ENCODE measurements around the gene CCDC177.

The CCDC177 gene

DNA sequence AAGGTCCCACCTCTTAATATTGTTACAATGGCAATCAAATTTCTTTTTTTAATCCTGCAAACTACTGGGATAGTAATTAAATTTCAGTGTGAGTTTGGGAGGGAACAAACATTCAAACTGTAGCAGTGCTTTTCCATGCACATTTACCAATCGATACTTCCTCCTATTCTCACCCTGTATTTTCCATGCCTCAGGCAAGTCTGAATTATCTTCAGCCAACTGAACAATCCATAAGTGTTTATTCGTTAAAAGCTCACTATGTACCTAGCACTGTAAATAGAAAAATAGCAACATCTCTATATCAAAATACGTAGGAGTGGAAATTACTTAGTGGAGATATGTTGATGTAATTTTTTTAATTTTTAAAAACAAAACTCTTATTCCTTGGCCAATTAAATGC is 43.5 kb downstream of the CCDC177 start:
- no peak overlapping the region for H3K4me3 ChIP-seq (ENCODE audit: low read depth, low read length)
- TF ChIP-seq CTCF (IDR thresholded peaks at IDR 0.05; ENCODE audit: borderline replicate concordance, insufficient read depth, low read depth, low read length), result no peak

- H3K4me3 ChIP-seq (ENCODE audit: low read depth, low read length), result no peak overlapping the region
- no peak for TF ChIP-seq CTCF (IDR thresholded peaks at IDR 0.05; ENCODE audit: borderline replicate concordance, insufficient read depth, low read depth, low read length)
Measured at GRCh38 chr14:69530095-69530494, 44.6 kb downstream of the CCDC177 start.

DNA sequence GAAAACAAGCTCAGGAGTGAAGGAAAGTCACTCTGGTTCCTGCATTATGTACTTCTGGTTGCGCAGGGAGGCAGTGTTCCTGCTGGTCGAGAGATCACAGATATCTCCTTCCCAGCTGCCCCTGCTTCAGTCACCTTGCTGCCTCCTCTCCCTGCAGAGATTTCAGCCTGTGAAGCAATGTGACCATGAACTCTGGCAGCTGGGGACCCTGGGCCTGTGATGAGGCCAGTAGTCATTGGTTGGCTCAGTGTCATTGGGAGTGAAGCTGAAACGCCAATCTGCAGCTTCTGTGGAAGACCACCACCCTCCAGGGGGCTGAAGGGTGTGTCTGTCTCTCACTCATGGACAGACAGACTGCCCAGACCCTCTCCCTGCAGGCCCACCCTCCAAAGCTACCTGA is 45.1 kb downstream of the CCDC177 start:
- no peak overlapping the region for H3K4me3 ChIP-seq (ENCODE audit: low read depth, low read length)
- TF ChIP-seq CTCF (IDR thresholded peaks at IDR 0.05; ENCODE audit: borderline replicate concordance, insufficient read depth, low read depth, low read length), result no peak

- TF ChIP-seq CTCF (IDR thresholded peaks at IDR 0.05; ENCODE audit: borderline replicate concordance, insufficient read depth, low read depth, low read length), result no peak
- H3K4me3 ChIP-seq (ENCODE audit: low read depth, low read length), result no peak overlapping the region
Measured at GRCh38 chr14:69528930-69529329, 45.7 kb downstream of the CCDC177 start.

DNA sequence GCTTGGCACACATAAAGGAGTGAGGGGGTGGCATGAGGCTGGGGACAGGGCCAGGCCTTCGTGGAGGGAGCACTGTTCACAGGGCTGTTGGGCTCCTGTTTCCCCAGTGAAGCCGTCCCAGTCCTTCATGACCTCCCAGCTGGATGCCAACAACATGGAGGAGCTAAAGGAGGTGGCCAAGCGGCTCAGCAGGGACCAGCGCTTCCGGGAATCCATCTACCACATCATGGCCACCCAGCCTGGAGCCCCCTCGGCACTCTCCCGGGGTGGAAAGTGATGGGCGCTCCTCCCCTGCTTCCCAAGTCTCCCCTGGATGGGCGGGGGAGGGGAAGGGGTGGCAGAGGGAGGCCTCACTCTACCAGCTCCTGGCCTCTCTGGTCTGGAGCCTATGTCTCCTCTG is 46.5 kb downstream of the CCDC177 start:
- TF ChIP-seq CTCF (IDR thresholded peaks at IDR 0.05; ENCODE audit: borderline replicate concordance, insufficient read depth, low read depth, low read length), result no peak
- H3K4me3 ChIP-seq (ENCODE audit: low read depth, low read length), result no peak overlapping the region

- no peak overlapping the region for H3K4me3 ChIP-seq (ENCODE audit: low read depth, low read length)
- no peak for TF ChIP-seq CTCF (IDR thresholded peaks at IDR 0.05; ENCODE audit: borderline replicate concordance, insufficient read depth, low read depth, low read length)
Measured at GRCh38 chr14:69527635-69528034, 47.0 kb downstream of the CCDC177 start.

DNA sequence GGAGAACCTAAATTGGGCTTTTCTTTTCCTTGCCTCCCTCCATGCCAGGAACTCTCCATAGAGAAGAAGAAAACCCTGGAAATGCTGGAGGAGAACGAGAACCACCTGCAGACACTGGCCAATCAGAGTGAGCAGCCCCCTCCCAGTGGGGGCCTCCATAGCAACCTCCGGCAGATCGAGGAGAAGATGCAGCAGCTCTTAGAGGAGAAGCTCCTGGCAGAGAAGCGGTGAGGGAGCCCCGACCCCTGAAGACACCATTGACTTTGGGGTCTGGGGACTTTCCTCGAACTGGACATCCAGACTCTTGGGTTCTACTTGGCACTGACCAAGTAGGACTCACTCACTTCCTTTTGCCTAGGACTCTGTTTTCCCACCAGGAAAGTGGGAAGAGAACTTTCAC is 48.8 kb downstream of the CCDC177 start:
- no peak for TF ChIP-seq CTCF (IDR thresholded peaks at IDR 0.05; ENCODE audit: borderline replicate concordance, insufficient read depth, low read depth, low read length)
- H3K4me3 ChIP-seq (ENCODE audit: low read depth, low read length), result no peak overlapping the region

Measured in GM12875 (cell line).